GM12892 (cell line): ENCODE results near the gene PTGFR.

Source experiments
- POLR2A ChIP-seq: IDR thresholded peaks from 2 replicates; pipeline ENCODE4 v1.6.1; 2011; ENCODE audit warnings: low read depth, low read length, control low read depth
- POLR2AphosphoS5 ChIP-seq: IDR thresholded peaks from 2 replicates; pipeline ENCODE4 v1.6.1; 2011; ENCODE audit warnings: low read depth, low read length, control low read depth

DNA sequence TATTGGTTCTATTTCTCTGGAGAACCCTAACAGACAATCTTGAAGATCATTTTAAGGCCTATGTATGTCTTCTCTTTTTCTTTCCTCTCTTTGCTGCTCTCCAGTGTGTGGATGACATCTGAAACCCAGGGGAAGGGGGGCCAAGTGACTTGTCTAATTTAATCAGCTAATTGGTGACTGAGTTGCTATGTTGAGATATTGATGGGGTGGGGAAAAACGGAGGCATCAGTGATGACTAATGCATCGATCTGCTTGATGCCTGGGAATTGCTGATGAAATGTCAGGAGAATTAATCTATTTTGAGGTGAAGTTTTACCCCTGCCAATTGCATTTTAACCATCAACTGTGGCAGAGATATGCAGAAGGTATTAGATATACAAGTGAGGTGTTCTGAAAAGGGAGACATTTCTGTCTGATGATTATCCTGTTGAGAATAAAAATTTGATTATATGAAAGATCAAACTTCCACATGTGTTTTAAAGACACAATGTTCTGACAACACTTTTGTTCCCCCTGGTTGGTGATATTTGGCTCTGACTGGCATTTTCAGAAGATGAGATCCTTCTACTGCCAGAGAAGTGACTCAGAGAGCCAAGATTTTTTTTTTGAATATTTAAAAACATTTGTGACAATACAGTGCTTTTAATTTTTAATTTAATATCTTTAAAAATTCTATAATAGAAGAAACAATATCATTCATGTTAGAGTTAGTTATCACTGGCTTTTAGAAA is 18.7 kb upstream of the PTGFR start:
- TF ChIP-seq POLR2A (no peak), POLR2AphosphoS5 (no peak)
